ENCODE results near the gene OR10W1. TPM values are rescaled to one million over a fixed set of nuclear protein-coding genes. Genes with fewer than 3 reads are reported as not detected.

The OR10W1 gene
- total RNA-seq, 1 experiment from 2014 or later = not detected

DNA sequence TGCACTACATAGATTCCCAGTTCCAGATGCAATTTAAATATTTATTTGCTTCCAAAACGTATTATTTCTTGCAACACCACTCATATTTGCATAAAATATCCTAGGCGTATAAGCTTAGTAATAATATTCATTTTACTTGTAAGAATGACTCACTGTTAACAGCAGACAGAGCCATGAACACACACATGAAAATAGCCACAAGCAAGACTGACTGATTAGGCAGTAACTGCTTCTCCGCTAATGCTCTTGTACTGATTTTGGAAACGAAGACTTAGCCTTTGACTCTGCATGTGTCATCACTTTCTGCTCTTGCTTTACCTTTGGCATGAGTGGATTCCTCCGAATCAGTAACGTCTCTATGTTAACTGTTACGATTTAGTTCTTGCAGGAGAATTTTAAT is 45.3 kb downstream of the OR10W1 start:
- no peaks in the 10 kb centered on the region for H3K36me3 ChIP-seq (ENCODE audit: control insufficient read depth in 1 of 2, insufficient read depth in 2 of 2, low read length in 2 of 2)
- DNase-seq (ENCODE audit: low read depth, low spot score) (no peak), ATAC-seq (no peak)
- no peaks in the 10 kb centered on the region for H4K20me1 ChIP-seq (ENCODE audit: insufficient read depth)
- no TSS peak for BruUV-seq (replicated peaks)
- no peaks in the 10 kb centered on the region for H3K9me3 ChIP-seq (ENCODE audit: control insufficient read depth in 1 of 2, insufficient read depth in 1 of 2, low read depth in 1 of 2, low read length in 2 of 2)
- ChIA-PET RAD21 (ENCODE audit: low non-redundant PET in 1 of 2, low total read pairs in 2 of 2, uncharacterized antibody in 2 of 2, unreplicated experiment in 2 of 2) (no interaction called here), CTCF (no interaction called here), POLR2A (no interaction called here)
- no peak overlapping the region for H3K9ac ChIP-seq (ENCODE audit: low read length)
- TF ChIP-seq, protein P1, sequence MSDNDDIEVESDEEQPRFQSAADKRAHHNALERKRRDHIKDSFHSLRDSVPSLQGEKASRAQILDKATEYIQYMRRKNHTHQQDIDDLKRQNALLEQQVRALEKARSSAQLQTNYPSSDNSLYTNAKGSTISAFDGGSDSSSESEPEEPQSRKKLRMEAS (IDR thresholded peaks at IDR 0.05) = no peak
- no peak overlapping the region for H3K4me2 ChIP-seq (ENCODE audit: low read length)
- intact Hi-C loops (cut with micrococcal nuclease) = no loop called here
- no peaks in the 10 kb centered on the region for H3K4me1 ChIP-seq (ENCODE audit: control insufficient read depth in 1 of 2, insufficient read depth in 2 of 2, low read length in 2 of 2)
- no peak overlapping the region for H3K27ac ChIP-seq (ENCODE audit: low read depth, low read length)
- H2AFZ ChIP-seq (ENCODE audit: low read depth, low read length, poor library complexity, severe bottlenecking) = no peak overlapping the region
- H3K4me3 ChIP-seq (replicated peaks in 1 of 2; ENCODE audit: low read depth in 1 of 2, low read length in 2 of 2) = no peak overlapping the region
- H3K9me2 ChIP-seq (ENCODE audit: insufficient read depth) = no peaks in the 10 kb centered on the region
- no peaks in the 10 kb centered on the region for H3K27me3 ChIP-seq (ENCODE audit: insufficient read depth, low read length)
- H3K79me2 ChIP-seq (ENCODE audit: insufficient read depth, low read length) = no peaks in the 10 kb centered on the region

Other genes starting within 250 kb of the OR10W1 start
- not detected for gene OR9Q1, start 244.4 kb downstream of the OR10W1 start, total RNA-seq (2021; ENCODE audit: unreplicated experiment)
- gene OR6Q1, start 237.3 kb downstream of the OR10W1 start, total RNA-seq (2021; ENCODE audit: unreplicated experiment) = not detected
- not detected for gene OR9I1, start 142.7 kb downstream of the OR10W1 start, total RNA-seq (2021; ENCODE audit: unreplicated experiment)
- gene OR9Q2, start 79.2 kb downstream of the OR10W1 start, total RNA-seq (2021; ENCODE audit: unreplicated experiment) = not detected
- gene OR1S2, start 64.1 kb downstream of the OR10W1 start, total RNA-seq (2021; ENCODE audit: unreplicated experiment) = not detected
- not detected for gene OR1S1, start 55.5 kb downstream of the OR10W1 start, total RNA-seq (2021; ENCODE audit: unreplicated experiment)
- not detected for gene OR10Q1, start 39.3 kb downstream of the OR10W1 start, total RNA-seq (2021; ENCODE audit: unreplicated experiment)
- not detected for gene OR5B17, start 90.8 kb upstream of the OR10W1 start, total RNA-seq (2021; ENCODE audit: unreplicated experiment)
- gene OR5B3, start 138.6 kb upstream of the OR10W1 start, total RNA-seq (2021; ENCODE audit: unreplicated experiment) = not detected
- not detected for gene OR5B2, start 159.9 kb upstream of the OR10W1 start, total RNA-seq (2021; ENCODE audit: unreplicated experiment)
- gene OR5B12, start 174.0 kb upstream of the OR10W1 start, total RNA-seq (2021; ENCODE audit: unreplicated experiment) = not detected
- not detected for gene OR5B21, start 239.8 kb upstream of the OR10W1 start, total RNA-seq (2021; ENCODE audit: unreplicated experiment)

All from HCT116 (cell line).